Measurements from ENCODE around the gene HCN4. TPM values are rescaled to one million over a fixed set of nuclear protein-coding genes. Genes with fewer than 3 reads are reported as not detected.
"Not testable (repeated sequence)": the region's sequence is repeated elsewhere in the genome, so short reads cannot be mapped to it uniquely, and the experiment has no call there.

The HCN4 gene
- total and polyA plus RNA-seq, 2 donors (not counting 3 experiments of a cell fraction or from before 2014, with no cell fraction given), result 0.01 TPM; not detected in 1

- DNase-seq (ENCODE audit: low read depth, low spot score), result no peak
- Histone ChIP-seq H3K4me1 (ENCODE audit: control insufficient read depth, extremely low read depth, insufficient read depth, low read length) (no peaks in the 10 kb centered on the region), H3K4me3 (replicated peaks in 1 of 3; ENCODE audit: insufficient read depth in 1 of 3, low read depth in 1 of 3, low read length in 3 of 3) (no peak overlapping the region), H3K27me3 (ENCODE audit: control insufficient read depth in 2 of 2, insufficient read depth in 2 of 2, low read length in 2 of 2) (no peaks in the 10 kb centered on the region), H3K4me2 (ENCODE audit: insufficient read depth, low read length) (no peak overlapping the region), H2AFZ (ENCODE audit: low read depth, low read length) (no peak overlapping the region), H3K9me1 (replicated peaks; ENCODE audit: control insufficient read depth, extremely low read depth, insufficient read depth, low read length) (no peaks in the 10 kb centered on the region), H3K79me2 (ENCODE audit: control insufficient read depth, insufficient read depth, low read length) (no peaks in the 10 kb centered on the region), H3K36me3 (ENCODE audit: control insufficient read depth in 2 of 2, extremely low read depth in 1 of 2, insufficient read depth in 2 of 2, low read length in 2 of 2) (no peaks in the 10 kb centered on the region), H3K9me3 (replicated peaks; ENCODE audit: control insufficient read depth, insufficient read depth, low read length) (no peaks in the 10 kb centered on the region), H3K9ac (replicated peaks; ENCODE audit: extremely low read depth, insufficient read depth, low read length) (no peak overlapping the region), H4K20me1 (replicated peaks; ENCODE audit: control insufficient read depth, extremely low read depth, insufficient read depth, low read length) (no peaks in the 10 kb centered on the region), H3K27ac (ENCODE audit: insufficient read depth, low read depth, low read length) (no peak overlapping the region)
- BruUV-seq (replicated peaks), result no TSS peak
- dilution Hi-C loops (cut with MboI; ENCODE audit: extremely low pct_ligation_motif_present, low sequenced_read_pairs), result no loop called here
- CTCF ChIA-PET, result no interaction called here
- no peak for FAIRE-seq
- POLR2A ChIA-PET, result no interaction called here
- TF ChIP-seq EZH2 (IDR thresholded peaks at IDR 0.05; ENCODE audit: borderline replicate concordance, low read depth, low read length, severe bottlenecking) (no peak), GATA2 (IDR thresholded peaks at IDR 0.05; ENCODE audit: insufficient read depth, insufficient read length, low read depth, low read length) (no peak), MAX (IDR thresholded peaks at IDR 0.05; ENCODE audit: insufficient read depth, insufficient read length) (no peak), MYC (IDR thresholded peaks at IDR 0.05; ENCODE audit: low read depth, low read length) (no peak), POLR2AphosphoS5 (IDR thresholded peaks at IDR 0.05; ENCODE audit: insufficient read depth, low read depth, low read length) (no peak), JUN (IDR thresholded peaks at IDR 0.05; ENCODE audit: borderline replicate concordance, insufficient read depth, insufficient read length, low read depth) (no peak), FOS (IDR thresholded peaks at IDR 0.05; ENCODE audit: borderline replicate concordance, insufficient read depth, low read length) (no peak), CTCF (IDR thresholded peaks at IDR 0.05; ENCODE audit: extremely low read depth in 1 of 2, insufficient read depth in 1 of 2, low read depth in 1 of 2, low read length in 2 of 2) (no peak), POLR2A (IDR thresholded peaks at IDR 0.05; ENCODE audit: low read depth, low read length) (no peak)
- intact Hi-C loops (cut with micrococcal nuclease), result no loop called here
Measured at GRCh38 chr15:73403171-73403570, 34.4 kb upstream of the HCN4 start.

- H3K36me3 ChIP-seq (ENCODE audit: control insufficient read depth in 2 of 2, extremely low read depth in 1 of 2, insufficient read depth in 2 of 2, low read length in 2 of 2); H3K4me1 ChIP-seq (ENCODE audit: control insufficient read depth, extremely low read depth, insufficient read depth, low read length); dilution Hi-C loops (cut with MboI; ENCODE audit: extremely low pct_ligation_motif_present, low sequenced_read_pairs): not testable (repeated sequence)
Measured at GRCh38 chr15:73400222-73400621, 31.5 kb upstream of the HCN4 start.

More at GRCh38 chr15:73400222-73400621, 31.5 kb upstream of the HCN4 start:
- POLR2A ChIA-PET; intact Hi-C loops (cut with micrococcal nuclease); H2AFZ ChIP-seq (ENCODE audit: low read depth, low read length); H3K9ac ChIP-seq (replicated peaks; ENCODE audit: extremely low read depth, insufficient read depth, low read length); H3K79me2 ChIP-seq (ENCODE audit: control insufficient read depth, insufficient read depth, low read length); H3K9me1 ChIP-seq (replicated peaks; ENCODE audit: control insufficient read depth, extremely low read depth, insufficient read depth, low read length); FAIRE-seq; BruUV-seq (replicated peaks); H3K9me3 ChIP-seq (replicated peaks; ENCODE audit: control insufficient read depth, insufficient read depth, low read length); DNase-seq (ENCODE audit: low read depth, low spot score); H3K4me2 ChIP-seq (ENCODE audit: insufficient read depth, low read length); H3K27ac ChIP-seq (ENCODE audit: insufficient read depth, low read depth, low read length); CTCF ChIA-PET; H3K4me3 ChIP-seq (replicated peaks in 1 of 3; ENCODE audit: insufficient read depth in 1 of 3, low read depth in 1 of 3, low read length in 3 of 3); H4K20me1 ChIP-seq (replicated peaks; ENCODE audit: control insufficient read depth, extremely low read depth, insufficient read depth, low read length); H3K27me3 ChIP-seq (ENCODE audit: control insufficient read depth in 2 of 2, insufficient read depth in 2 of 2, low read length in 2 of 2): not testable (repeated sequence)

All from endothelial cell of umbilical vein (primary cell).